Peyer's patch (tissue), 4 donors: Measurements from ENCODE around the gene SLC2A1.

Experiments used
- CTCF ChIP-seq, 6 experiments: fragments of 450-650 bp in 4 of 6; fragments of 200-600 bp in 2 of 6; sonication (generic) in 1 of 6; IDR thresholded peaks; one replicate each; pipeline ENCODE4 v1.5.1; 2017 to 2019; ENCODE audit warnings: antibody characterized with exemption in 6 of 6, mild to moderate bottlenecking in 3 of 6, moderate library complexity in 1 of 6
- POLR2A ChIP-seq, 2 donors: fragments of 450-650 bp; IDR thresholded peaks; one replicate each; pipeline ENCODE4 v1.5.1; 2017; ENCODE audit warnings: antibody characterized with exemption in 2 of 2, mild to moderate bottlenecking in 2 of 2, moderate library complexity in 2 of 2

- TF ChIP-seq CTCF (IDR thresholded peaks at IDR 0.05) = no peak
- TF ChIP-seq POLR2A (IDR thresholded peaks at IDR 0.05) = no peak
Observed at GRCh38 chr1:42932442-42932941, 26.2 kb downstream of the SLC2A1 start.
